Breast epithelium (tissue), 4 donors: Measurements from ENCODE around the gene COX7A2. TPM values are rescaled to one million over a fixed set of nuclear protein-coding genes. Genes with fewer than 3 reads are reported as not detected.

Experiments
- DNase-seq, 2 donors: peaks; one replicate each; pipeline ENCODE4 v3.0.0-alpha.2; 2019; ENCODE audit warnings: low spot score in 2 of 2
- H3K27ac ChIP-seq, 2 donors: fragments of 200-600 bp; sonication (generic) in 1 of 2; one replicate each; pipeline ENCODE4 v1.5.1; 2016 to 2019; ENCODE audit warnings: mild to moderate bottlenecking in 1 of 2
- H3K27me3 ChIP-seq, 2 donors: fragments of 200-600 bp; sonication (generic) in 1 of 2; one replicate each; pipeline versions ENCODE4 v1.5.1 to v1.6.0; 2017 to 2019; ENCODE audit warnings: control low read depth in 1 of 2, mild to moderate bottlenecking in 1 of 2
- H3K36me3 ChIP-seq: fragments of 200-600 bp; one replicate; pipeline ENCODE4 v1.5.1; 2019
- H3K4me1 ChIP-seq, 2 donors: fragments of 200-600 bp; sonication (generic); one replicate each; pipeline ENCODE4 v1.5.1; 2016 to 2019; ENCODE audit warnings: control low read depth in 1 of 2
- H3K4me3 ChIP-seq, 3 donors: fragments of 200-600 bp; sonication (generic); 1 replicate in 2 of 3; 2 replicates in 1 of 3; pipeline ENCODE4 v1.5.1; 2016 to 2019; ENCODE audit warnings: mild to moderate bottlenecking in 3 of 3, moderate library complexity in 2 of 3
- H3K9me3 ChIP-seq, 2 donors: fragments of 200-600 bp; sonication (generic) in 1 of 2; one replicate each; pipeline ENCODE4 v1.5.1; 2016 to 2019; ENCODE audit warnings: control low read depth in 1 of 2
- CTCF ChIP-seq, 3 donors: fragments of 450-650 bp; IDR thresholded peaks; one replicate each; pipeline ENCODE4 v1.5.1; 2016 to 2017; ENCODE audit warnings: antibody characterized with exemption in 3 of 3, mild to moderate bottlenecking in 3 of 3, moderate library complexity in 3 of 3
- POLR2A ChIP-seq: fragments of 450-650 bp; IDR thresholded peaks from one replicate; pipeline ENCODE4 v1.6.1; 2016; ENCODE audit warnings: antibody characterized with exemption, mild to moderate bottlenecking, moderate library complexity
- POLR2AphosphoS5 ChIP-seq, 3 donors: sonication (generic); formaldehyde crosslinking; IDR thresholded peaks; one replicate each; pipeline ENCODE4 v1.6.1; 2017; ENCODE audit warnings: antibody characterized with exemption in 3 of 3
- intact Hi-C: fragments of 100-400 bp; cut with DNase I; formaldehyde crosslinking; loops from one replicate; pipeline ENCODE4 v1.15.1; 2023; ENCODE audit warnings: low total_unique reads
- total RNA-seq, 3 donors: library from RNA; depleted of rRNA; stranded (reverse); fragments of >200 nt; gene quantifications; one replicate each; pipeline ENCODE4 v1.1.0, GENCODE V29; 2016

Gene COX7A2
- total RNA-seq, 3 donors from 2014 or later, result 171 to 206 (median 204) TPM

GRCh38 chr6:75220357-75220756 is 23.2 kb downstream of the COX7A2 start:
- Histone ChIP-seq H3K4me1 (no peaks in the 10 kb centered on the region), H3K27me3 (no peaks in the 10 kb centered on the region), H3K36me3 (no peaks in the 10 kb centered on the region), H3K4me3 (no peak overlapping the region), H3K9me3 (no peaks in the 10 kb centered on the region), H3K27ac (no peak overlapping the region)
- TF ChIP-seq CTCF (IDR thresholded peaks at IDR 0.05) (no peak), POLR2AphosphoS5 (IDR thresholded peaks at IDR 0.05) (no peak), POLR2A (no peak)
- intact Hi-C loops, result no loop called here
- no peak for DNase-seq

- Histone ChIP-seq H3K27ac (no peak overlapping the region), H3K27me3 (no peaks in the 10 kb centered on the region), H3K4me1 (no peaks in the 10 kb centered on the region), H3K36me3 (no peaks in the 10 kb centered on the region), H3K9me3 (no peaks in the 10 kb centered on the region), H3K4me3 (no peak overlapping the region)
- TF ChIP-seq POLR2A (no peak), POLR2AphosphoS5 (IDR thresholded peaks at IDR 0.05) (no peak), CTCF (IDR thresholded peaks at IDR 0.05) (no peak)
- no peak for DNase-seq
- intact Hi-C loops, result loop anchor here (10.0 kb wide), 1 partner anchor 1484 kb away; no protein-coding TSS in a partner anchor
Observed at GRCh38 chr6:75219263-75219662, 24.3 kb downstream of the COX7A2 start.

GRCh38 chr6:75217193-75217592 is 26.4 kb downstream of the COX7A2 start:
- H3K4me1 ChIP-seq, result no peaks in the 10 kb centered on the region
- no peak overlapping the region for H3K27ac ChIP-seq
- H3K9me3 ChIP-seq, result no peaks in the 10 kb centered on the region
- no peak for TF ChIP-seq POLR2A
- TF ChIP-seq POLR2AphosphoS5 (IDR thresholded peaks at IDR 0.05), result no peak
- TF ChIP-seq CTCF (IDR thresholded peaks at IDR 0.05), result no peak
- DNase-seq, result no peak
- H3K36me3 ChIP-seq, result no peaks in the 10 kb centered on the region
- no peaks in the 10 kb centered on the region for H3K27me3 ChIP-seq
- H3K4me3 ChIP-seq, result no peak overlapping the region
- intact Hi-C loops, result loop anchor here (10.0 kb wide), 1 partner anchor 1482 kb away; no protein-coding TSS in a partner anchor

DNA sequence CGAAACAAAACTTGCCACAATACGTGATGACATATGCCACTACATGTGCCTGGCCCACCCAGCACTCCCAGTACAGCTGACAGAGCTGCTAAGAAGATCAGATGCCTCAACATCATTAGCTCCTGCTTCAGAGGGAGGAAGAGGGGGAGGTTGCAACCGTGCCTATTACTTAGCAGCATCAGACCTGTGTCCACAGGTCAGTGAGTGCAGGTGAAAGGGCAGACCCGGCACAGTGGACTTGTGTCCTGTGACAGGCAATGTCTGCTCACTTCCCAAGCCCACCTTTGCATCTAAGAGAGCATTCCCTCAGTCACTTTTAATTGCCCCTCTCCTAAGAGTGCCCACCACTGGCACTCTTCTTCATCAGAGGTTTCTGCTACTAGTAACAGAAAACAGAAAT is 28.3 kb downstream of the COX7A2 start:
- DNase-seq, result no peak
- no peaks in the 10 kb centered on the region for H3K36me3 ChIP-seq
- H3K27me3 ChIP-seq, result no peaks in the 10 kb centered on the region
- no peaks in the 10 kb centered on the region for H3K4me1 ChIP-seq
- no peak overlapping the region for H3K4me3 ChIP-seq
- intact Hi-C loops, result loop anchor here (10.0 kb wide), 1 partner anchor 1480 kb away; no protein-coding TSS in a partner anchor
- no peaks in the 10 kb centered on the region for H3K9me3 ChIP-seq
- no peak for TF ChIP-seq POLR2A
- no peak for TF ChIP-seq CTCF (IDR thresholded peaks at IDR 0.05)
- TF ChIP-seq POLR2AphosphoS5 (IDR thresholded peaks at IDR 0.05), result no peak
- H3K27ac ChIP-seq, result no peak overlapping the region

DNA sequence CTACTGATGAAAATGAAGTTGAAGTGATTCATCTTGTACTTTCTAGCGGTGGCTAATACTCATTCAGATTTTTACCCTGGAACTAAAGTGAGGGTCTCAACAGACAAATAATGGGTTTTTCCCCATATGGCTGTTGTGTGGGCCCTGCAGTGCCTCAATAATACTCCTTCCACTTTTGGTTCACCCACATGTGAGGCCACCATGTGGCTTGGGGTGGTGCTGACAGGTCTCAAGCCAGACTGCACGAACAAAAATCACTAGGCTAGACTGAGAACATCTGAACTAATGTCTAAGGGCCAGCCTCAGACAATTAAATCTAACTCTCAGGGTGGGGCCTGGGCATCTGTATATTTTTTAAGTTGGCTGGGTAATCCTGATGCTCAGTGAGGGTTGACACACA is 29.9 kb downstream of the COX7A2 start:
- TF ChIP-seq CTCF (IDR thresholded peaks at IDR 0.05) (no peak), POLR2AphosphoS5 (IDR thresholded peaks at IDR 0.05) (no peak)
- H3K27me3 ChIP-seq, result peaks cover 0 to 1% of the 10 kb centered on the region in 2 donors
- no peaks in the 10 kb centered on the region for H3K9me3 ChIP-seq
- no peak for DNase-seq
- H3K27ac ChIP-seq, result no peak overlapping the region
- intact Hi-C loops, result loop anchor here (5.0 to 10.0 kb wide), 3 partner anchors 679 to 1479 kb away; no protein-coding TSS in a partner anchor
- no peaks in the 10 kb centered on the region for H3K4me1 ChIP-seq
- H3K36me3 ChIP-seq, result no peaks in the 10 kb centered on the region
- H3K4me3 ChIP-seq, result no peak overlapping the region
